ENCODE data around the gene STK17B.
"Not testable (repeated sequence)": the region's sequence is repeated elsewhere in the genome, so short reads cannot be mapped to it uniquely, and the experiment has no call there.

STK17B gene

GRCh38 chr2:196112418-196113034, 58.9 kb downstream of the STK17B start:
- no peak for DNase-seq (ENCODE audit: low read depth in 2 of 2)

- DNase-seq (ENCODE audit: low read depth in 2 of 2), result no peak
Observed at GRCh38 chr2:196108604-196109003, 62.8 kb downstream of the STK17B start.

GRCh38 chr2:196105951-196106350, 65.4 kb downstream of the STK17B start:
- DNase-seq (ENCODE audit: low read depth in 2 of 2), result no peak

GRCh38 chr2:196104066-196104465, 67.3 kb downstream of the STK17B start:
- DNase-seq (ENCODE audit: low read depth in 2 of 2), result no peak

DNA sequence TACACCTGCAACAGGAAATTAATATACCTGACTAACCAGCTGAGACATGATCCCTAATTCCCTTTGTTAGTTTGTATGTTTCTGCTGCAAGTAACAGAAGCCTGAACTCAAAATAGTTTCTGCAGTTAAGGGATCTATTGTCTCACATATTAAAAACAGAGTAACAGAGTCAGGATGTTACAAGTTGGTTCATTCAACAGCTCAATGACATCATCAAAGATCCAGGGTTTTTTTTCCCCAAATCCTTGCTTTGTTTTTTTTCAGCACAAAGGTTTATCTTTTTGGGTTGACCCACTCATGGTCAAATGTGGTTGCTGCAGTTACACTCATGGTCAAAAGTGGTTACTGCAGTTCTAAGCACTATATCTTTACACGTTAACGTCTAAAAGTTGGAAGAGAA, 67.8 kb downstream of the STK17B start:
- no peak for DNase-seq (ENCODE audit: low read depth in 2 of 2)

GRCh38 chr2:196101325-196101991, 69.9 kb downstream of the STK17B start:
- no peak for DNase-seq (ENCODE audit: low read depth in 2 of 2)

GRCh38 chr2:196099916-196100315, 71.5 kb downstream of the STK17B start:
- no peak for DNase-seq (ENCODE audit: low read depth in 2 of 2)

- no peak for DNase-seq (ENCODE audit: low read depth in 2 of 2)
Observed at GRCh38 chr2:196097864-196098660, 73.3 kb downstream of the STK17B start.

DNA sequence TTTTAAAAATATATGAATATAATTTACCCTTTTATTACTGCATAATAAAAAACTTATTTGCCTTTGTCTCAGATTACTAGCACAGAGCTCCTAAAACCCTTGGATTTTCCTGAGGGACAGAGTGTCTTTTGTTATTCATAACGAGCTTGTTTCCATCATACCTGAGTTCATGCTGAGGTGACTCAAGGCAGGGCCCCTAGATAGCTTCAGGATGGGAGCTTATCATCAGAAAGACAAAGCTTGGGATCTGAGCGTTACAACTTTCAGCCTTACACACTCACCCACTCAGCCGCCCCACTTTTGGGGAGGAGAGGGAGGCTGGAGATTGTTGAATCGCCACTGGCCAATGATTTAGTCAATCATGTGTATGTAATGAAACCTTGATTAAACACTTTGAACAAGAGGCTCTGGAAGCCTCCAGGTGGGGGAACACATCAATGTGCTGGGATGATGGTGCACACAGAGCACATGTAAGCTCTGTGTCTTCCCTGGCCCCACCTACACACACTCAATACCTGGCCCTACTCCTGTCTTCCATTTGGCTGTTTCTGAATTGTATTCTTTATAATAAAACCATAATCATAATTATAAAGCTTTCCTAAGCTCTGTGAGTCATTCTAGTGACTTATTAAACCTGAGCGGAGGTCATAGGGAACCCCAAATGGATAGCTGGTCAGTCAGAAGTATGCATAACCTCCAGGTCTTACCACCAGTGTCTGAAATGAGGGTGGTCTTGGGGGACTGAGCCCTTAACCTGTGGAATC, 74.2 kb downstream of the STK17B start:
- DNase-seq (ENCODE audit: low read depth in 2 of 2), result no peak

DNA sequence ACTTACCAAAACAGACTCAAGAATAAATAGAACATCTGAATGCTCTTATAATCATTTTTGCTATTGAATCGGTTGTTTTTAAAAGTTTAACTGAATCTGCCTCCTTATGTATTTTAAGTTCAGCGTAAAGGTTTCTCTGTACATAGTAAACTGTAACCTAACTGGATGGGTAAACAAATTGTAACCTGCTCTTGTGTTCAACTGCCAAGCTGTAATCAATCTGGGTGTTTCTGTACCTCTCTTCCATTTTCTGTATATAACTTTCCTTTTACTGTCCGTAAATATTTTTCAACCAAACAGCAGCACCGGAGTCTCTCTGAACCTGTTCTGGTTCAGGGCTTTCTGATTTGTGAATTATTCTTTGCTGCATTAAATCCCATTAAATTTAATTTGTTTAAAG, 75.1 kb downstream of the STK17B start:
- no peak for DNase-seq (ENCODE audit: low read depth in 2 of 2)

GRCh38 chr2:196089448-196089847, 81.9 kb downstream of the STK17B start:
- not testable (repeated sequence) for DNase-seq (ENCODE audit: low read depth in 2 of 2)

GRCh38 chr2:196088203-196088602, 83.2 kb downstream of the STK17B start:
- no peak for DNase-seq (ENCODE audit: low read depth in 2 of 2)

GRCh38 chr2:196086517-196087368, 84.6 kb downstream of the STK17B start:
- no peak for DNase-seq (ENCODE audit: low read depth in 2 of 2)

DNA sequence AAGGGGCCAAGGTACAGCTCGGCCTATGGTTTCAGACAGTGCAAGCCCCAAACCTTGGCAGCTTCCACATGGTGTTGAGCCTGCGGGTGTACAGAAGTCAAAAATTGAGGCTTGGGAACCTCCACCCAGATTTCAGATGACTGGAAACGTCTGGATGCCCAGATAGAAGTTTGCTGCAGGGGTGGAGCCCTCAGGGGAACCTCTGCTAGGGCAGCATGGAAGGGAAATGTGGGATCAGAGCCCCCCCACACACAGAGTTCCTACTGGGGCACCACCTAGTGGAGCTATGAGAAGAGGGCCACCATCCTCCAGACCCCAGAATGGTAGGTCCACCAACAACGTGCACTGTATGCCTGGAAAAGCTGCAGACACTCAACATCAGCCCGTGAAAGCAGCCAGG, 87.8 kb downstream of the STK17B start:
- DNase-seq (ENCODE audit: low read depth in 2 of 2), result no peak

All from stimulated activated CD8-positive, alpha-beta memory T cell treated with anti-CD3 and anti-CD28 coated beads, Interleukin-2, amount 100 ng/mL, for 1 hour (primary cell).